Keratinocyte (primary cell): ENCODE measurements around the gene CIDEC. TPM values are rescaled to one million over a fixed set of nuclear protein-coding genes. Genes with fewer than 3 reads are reported as not detected.

Source experiments
- DNase-seq: peaks from one replicate; pipeline ENCODE4 v3.0.0-alpha.2; 2011; ENCODE audit warnings: low read depth, missing footprints, low spot score
- FAIRE-seq: peaks from 2 replicates; lab custom pipeline; 2011; peaks lifted over from hg19 to GRCh38; lab: Jason Lieb, UNC
- H2AFZ ChIP-seq: 2 replicates; pipeline ENCODE4 v1.6.0; 2012; ENCODE audit warnings: low read length, control low read depth, inconsistent platforms; ENCODE audit not compliant: control insufficient read depth
- H3K27ac ChIP-seq: 2 replicates; pipeline ENCODE4 v1.5.1; 2011; ENCODE audit warnings: low read length; ENCODE audit not compliant: control insufficient read depth, insufficient read depth
- H3K27me3 ChIP-seq: 3 replicates; pipeline ENCODE4 v1.6.0; 2011; ENCODE audit warnings: low read length; ENCODE audit not compliant: control insufficient read depth, insufficient read depth; ENCODE audit errors: extremely low read depth
- H3K36me3 ChIP-seq, 2 experiments: 2 replicates in 1 of 2; 3 replicates in 1 of 2; pipeline ENCODE4 v1.5.1; 2011; ENCODE audit warnings: low read length in 2 of 2, mild to moderate bottlenecking in 1 of 2; ENCODE audit not compliant: control insufficient read depth in 2 of 2, insufficient read depth in 2 of 2; ENCODE audit errors: extremely low read depth in 1 of 2
- H3K4me1 ChIP-seq: 3 replicates; pipeline ENCODE4 v1.5.1; 2011; ENCODE audit warnings: low read length; ENCODE audit not compliant: control insufficient read depth, insufficient read depth; ENCODE audit errors: extremely low read depth
- H3K4me2 ChIP-seq: 3 replicates; pipeline ENCODE4 v1.6.0; 2011; ENCODE audit warnings: low read depth, low read length; ENCODE audit not compliant: control insufficient read depth, insufficient read depth; ENCODE audit errors: extremely low read depth
- H3K4me3 ChIP-seq, 3 experiments: fragments of 200-600 bp in 1 of 3; sonication (generic) in 1 of 3; 2 replicates in 2 of 3; 3 replicates in 1 of 3; pipeline ENCODE4 v1.5.1; 2011 to 2016; ENCODE audit warnings: low read length in 3 of 3, mild to moderate bottlenecking in 3 of 3, control low read depth in 2 of 3, inconsistent platforms in 1 of 3, low read depth in 1 of 3, mixed read lengths in 1 of 3, mixed run types in 1 of 3, moderate library complexity in 1 of 3; ENCODE audit not compliant: control insufficient read depth in 2 of 3, insufficient read depth in 2 of 3; ENCODE audit errors: extremely low read depth in 1 of 3
- H3K79me2 ChIP-seq: 2 replicates; pipeline ENCODE4 v1.6.0; 2012; ENCODE audit warnings: low read length; ENCODE audit not compliant: control insufficient read depth, insufficient read depth
- H3K9ac ChIP-seq: 3 replicates; pipeline ENCODE4 v1.6.0; 2011; ENCODE audit warnings: low read length; ENCODE audit not compliant: control insufficient read depth, insufficient read depth; ENCODE audit errors: extremely low read depth
- H3K9me1 ChIP-seq: 3 replicates; pipeline ENCODE4 v1.6.0; 2011; ENCODE audit warnings: low read length; ENCODE audit not compliant: control insufficient read depth, insufficient read depth; ENCODE audit errors: extremely low read depth
- H3K9me3 ChIP-seq: 2 replicates; pipeline ENCODE4 v1.5.1; 2012; ENCODE audit warnings: low read depth, low read length; ENCODE audit not compliant: control insufficient read depth
- H4K20me1 ChIP-seq: 3 replicates; pipeline ENCODE4 v1.6.0; 2011; ENCODE audit warnings: low read length; ENCODE audit not compliant: control insufficient read depth, insufficient read depth; ENCODE audit errors: extremely low read depth
- CTCF ChIP-seq, 3 experiments: IDR thresholded peaks in 1 of 3; conservative IDR thresholded peaks in 1 of 3; optimal IDR thresholded peaks in 1 of 3; 2 replicates in 2 of 3; 3 replicates in 1 of 3; pipeline versions ENCODE3 to v1.5.1; 2011; ENCODE audit warnings: low read length in 3 of 3, mild to moderate bottlenecking in 3 of 3, moderate library complexity in 2 of 3, control low read depth in 1 of 3, inconsistent platforms in 1 of 3; ENCODE audit not compliant: insufficient read depth in 2 of 3; ENCODE audit errors: extremely low read depth in 1 of 3
- EZH2 ChIP-seq: IDR thresholded peaks from one replicate; pipeline ENCODE4 v1.6.1; 2012; ENCODE audit warnings: inconsistent platforms, mild to moderate bottlenecking, low read length, moderate library complexity
- dilution Hi-C: fragments of 300-500 bp; cut with MboI; formaldehyde crosslinking; loops from one replicate; pipeline ENCODE4 v1.7.0; 2020; ENCODE audit warnings: low sequenced_read_pairs; ENCODE audit not compliant: extremely low pct_ligation_motif_present
- polyA plus RNA-seq, 5 experiments: library from polyadenylated mRNA; depleted of rRNA in 3 of 5; stranded (reverse) in 3 of 5; stranded (forward) in 1 of 5; unstranded in 1 of 5; fragments of >200 nt; gene quantifications; 1 replicate in 1 of 5; 2 replicates in 3 of 5; 3 replicates in 1 of 5; pipeline versions ENCODE4 v1.2.1 to v1.2.3, GENCODE V29; 2011 to 2012; ENCODE audit warnings: missing spikeins in 2 of 5, low read depth in 1 of 5, low replicate concordance in 1 of 5

Gene CIDEC
- polyA plus RNA-seq, 1 donor (not counting 4 experiments of a cell fraction or from before 2014, with no cell fraction given): not detected

GRCh38 chr3:9909221-9910013 is 29.4 kb upstream of the CIDEC start:
- Histone ChIP-seq H3K4me3 (no peak overlapping the region), H4K20me1 (no peaks in the 10 kb centered on the region), H3K27me3 (no peaks in the 10 kb centered on the region), H3K4me2 (no peak overlapping the region), H3K27ac (no peak overlapping the region), H2AFZ (no peak overlapping the region), H3K9me1 (no peaks in the 10 kb centered on the region), H3K36me3 (peaks cover 15 to 24% of the 10 kb centered on the region in 2 experiments), H3K4me1 (peaks cover 17% of the 10 kb centered on the region), H3K9ac (no peak overlapping the region), H3K79me2 (no peaks in the 10 kb centered on the region), H3K9me3 (no peaks in the 10 kb centered on the region)
- dilution Hi-C loops: no loop called here
- TF ChIP-seq CTCF (optimal IDR thresholded peaks at IDR 0.05 in 1 of 3, IDR thresholded peaks at IDR 0.05 in 1 of 3, conservative IDR thresholded peaks at IDR 0.05 in 1 of 3; ENCODE audit: extremely low read depth in 1 of 3, insufficient read depth in 2 of 3, low read length in 3 of 3) (no peak), EZH2 (no peak)
- DNase-seq (no peak), FAIRE-seq (no peak)

- Histone ChIP-seq H2AFZ (no peak overlapping the region), H3K4me2 (no peak overlapping the region), H4K20me1 (no peaks in the 10 kb centered on the region), H3K4me3 (no peak overlapping the region), H3K27ac (no peak overlapping the region), H3K36me3 (peaks cover 15 to 24% of the 10 kb centered on the region in 2 experiments), H3K4me1 (peaks cover 19% of the 10 kb centered on the region), H3K79me2 (no peaks in the 10 kb centered on the region), H3K27me3 (no peaks in the 10 kb centered on the region), H3K9me1 (no peaks in the 10 kb centered on the region), H3K9me3 (no peaks in the 10 kb centered on the region), H3K9ac (no peak overlapping the region)
- dilution Hi-C loops: no loop called here
- TF ChIP-seq CTCF (optimal IDR thresholded peaks at IDR 0.05 in 1 of 3, IDR thresholded peaks at IDR 0.05 in 1 of 3, conservative IDR thresholded peaks at IDR 0.05 in 1 of 3; ENCODE audit: extremely low read depth in 1 of 3, insufficient read depth in 2 of 3, low read length in 3 of 3): no peak
- no peak for TF ChIP-seq EZH2
- DNase-seq: no peak
- FAIRE-seq: no peak
Observed at GRCh38 chr3:9908286-9908685, 28.2 kb upstream of the CIDEC start.
